ENCODE measurements around the gene SEMA6A.

Gene SEMA6A

DNA sequence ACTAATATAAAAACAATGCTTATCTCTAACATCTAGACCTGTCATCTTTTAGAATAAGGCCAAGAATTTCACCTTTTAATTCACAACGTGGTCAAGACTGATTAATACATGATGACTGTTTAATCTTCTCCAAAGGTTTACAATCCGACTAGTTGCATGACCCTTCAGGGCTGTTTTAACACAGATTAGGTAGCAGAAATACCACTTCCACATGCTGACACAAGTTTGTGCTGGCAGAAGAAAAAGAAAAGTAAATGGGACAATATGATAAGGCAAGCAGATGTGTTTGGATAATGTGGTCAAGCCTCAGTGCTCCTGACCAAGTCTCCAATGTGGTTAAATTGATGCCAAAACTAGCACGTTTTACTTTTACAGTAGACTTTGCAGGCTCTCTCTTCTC lies 31.1 kb downstream of the SEMA6A start:
- Histone ChIP-seq H3K4me3 (ENCODE audit: low read depth, low read length) (no peak overlapping the region), H3K36me3 (no peaks in the 10 kb centered on the region), H3K27ac (no peak overlapping the region), H3K27me3 (ENCODE audit: insufficient read depth, low read depth, severe bottlenecking) (no peaks in the 10 kb centered on the region), H3K9me3 (ENCODE audit: severe bottlenecking) (peaks cover 11% of the 10 kb centered on the region)
- TF ChIP-seq CTCF (IDR thresholded peaks at IDR 0.05; ENCODE audit: low read depth, low read length) = no peak
- DNase-seq = no peak

GRCh38 chr5:116542619-116543018 lies 32.0 kb downstream of the SEMA6A start:
- no peak overlapping the region for H3K27ac ChIP-seq
- no peak overlapping the region for H3K4me3 ChIP-seq (ENCODE audit: low read depth, low read length)
- no peak for DNase-seq
- H3K27me3 ChIP-seq (ENCODE audit: insufficient read depth, low read depth, severe bottlenecking) = no peaks in the 10 kb centered on the region
- H3K36me3 ChIP-seq = no peaks in the 10 kb centered on the region
- peaks cover 11% of the 10 kb centered on the region for H3K9me3 ChIP-seq (ENCODE audit: severe bottlenecking)
- TF ChIP-seq CTCF (IDR thresholded peaks at IDR 0.05; ENCODE audit: low read depth, low read length) = no peak

DNA sequence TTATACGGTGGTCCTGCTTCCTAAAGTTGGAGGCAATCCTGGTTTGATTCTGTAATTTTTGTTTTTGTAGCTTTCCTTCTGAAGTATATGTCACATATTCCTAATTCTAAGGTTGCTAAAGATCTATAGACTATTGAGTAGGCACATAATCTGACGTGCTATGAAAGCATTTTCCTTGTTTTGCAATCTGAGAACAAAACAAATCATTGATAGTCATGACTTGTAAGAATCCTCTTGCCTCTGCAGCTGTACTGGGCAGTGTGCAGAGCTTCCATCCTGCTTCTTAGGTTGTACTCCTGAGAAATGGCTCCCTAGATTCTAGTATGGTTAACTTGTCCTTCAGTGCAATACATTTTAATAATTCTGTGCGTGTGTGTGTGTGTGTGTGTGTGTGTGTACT lies 35.4 kb downstream of the SEMA6A start:
- TF ChIP-seq CTCF (IDR thresholded peaks at IDR 0.05; ENCODE audit: low read depth, low read length) = no peak
- H3K4me3 ChIP-seq (ENCODE audit: low read depth, low read length) = no peak overlapping the region
- no peak for DNase-seq
- H3K9me3 ChIP-seq (ENCODE audit: severe bottlenecking) = no peaks in the 10 kb centered on the region
- no peak overlapping the region for H3K27ac ChIP-seq
- H3K36me3 ChIP-seq = no peaks in the 10 kb centered on the region
- no peaks in the 10 kb centered on the region for H3K27me3 ChIP-seq (ENCODE audit: insufficient read depth, low read depth, severe bottlenecking)

- no peak for TF ChIP-seq CTCF (IDR thresholded peaks at IDR 0.05; ENCODE audit: low read depth, low read length)
- no peak for DNase-seq
- H3K9me3 ChIP-seq (ENCODE audit: severe bottlenecking) = no peaks in the 10 kb centered on the region
- H3K27ac ChIP-seq = no peak overlapping the region
- H3K4me3 ChIP-seq (ENCODE audit: low read depth, low read length) = no peak overlapping the region
- no peaks in the 10 kb centered on the region for H3K27me3 ChIP-seq (ENCODE audit: insufficient read depth, low read depth, severe bottlenecking)
- H3K36me3 ChIP-seq = no peaks in the 10 kb centered on the region
Measured at GRCh38 chr5:116536316-116537083, 38.1 kb downstream of the SEMA6A start.

GRCh38 chr5:116534964-116535651 lies 39.5 kb downstream of the SEMA6A start:
- no peak for DNase-seq

More at GRCh38 chr5:116534964-116535651, 39.5 kb downstream of the SEMA6A start:
- Histone ChIP-seq H3K9me3 (ENCODE audit: severe bottlenecking) (no peaks in the 10 kb centered on the region), H3K27ac (no peak overlapping the region), H3K36me3 (no peaks in the 10 kb centered on the region), H3K4me3 (ENCODE audit: low read depth, low read length) (no peak overlapping the region), H3K27me3 (ENCODE audit: insufficient read depth, low read depth, severe bottlenecking) (no peaks in the 10 kb centered on the region)
- TF ChIP-seq CTCF (IDR thresholded peaks at IDR 0.05; ENCODE audit: low read depth, low read length) = no peak
